Neural progenitor cell (in vitro differentiated cells): ENCODE measurements around the gene CHPF.

ENCODE experiments used
- EZH2 ChIP-seq: fragments of 200-600 bp; sonication (generic); IDR thresholded peaks from 2 replicates; pipeline ENCODE4 v1.6.1; 2017; ENCODE audit warnings: antibody characterized with exemption, mild to moderate bottlenecking, moderate library complexity
- TF ChIP-seq, protein P1 (sequence below): fragments of 200-600 bp; sonication (generic); IDR thresholded peaks from 2 replicates; pipeline ENCODE4 v1.5.1; 2017; ENCODE audit warnings: antibody characterized with exemption, mild to moderate bottlenecking

DNA sequence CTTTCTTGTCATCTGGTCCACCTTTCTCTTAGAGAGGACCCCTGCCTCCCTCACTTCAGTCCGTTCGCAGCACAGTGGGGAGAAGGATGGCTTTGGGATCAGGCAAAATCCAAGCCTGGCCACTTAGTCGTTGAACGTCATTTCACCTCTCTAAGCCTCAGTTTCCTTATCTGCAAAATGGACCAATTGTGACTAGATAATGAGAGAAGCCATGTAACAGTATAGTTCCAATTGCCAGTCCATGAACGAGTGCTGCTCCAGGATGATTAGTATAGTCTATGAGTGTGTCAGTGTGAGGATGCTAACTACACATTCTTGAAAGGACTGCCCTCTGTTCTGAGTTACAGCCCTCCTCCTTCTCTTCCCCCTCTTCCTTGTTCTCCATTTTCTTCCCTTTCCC is 29.6 kb upstream of the CHPF start:
- TF ChIP-seq, protein P1, sequence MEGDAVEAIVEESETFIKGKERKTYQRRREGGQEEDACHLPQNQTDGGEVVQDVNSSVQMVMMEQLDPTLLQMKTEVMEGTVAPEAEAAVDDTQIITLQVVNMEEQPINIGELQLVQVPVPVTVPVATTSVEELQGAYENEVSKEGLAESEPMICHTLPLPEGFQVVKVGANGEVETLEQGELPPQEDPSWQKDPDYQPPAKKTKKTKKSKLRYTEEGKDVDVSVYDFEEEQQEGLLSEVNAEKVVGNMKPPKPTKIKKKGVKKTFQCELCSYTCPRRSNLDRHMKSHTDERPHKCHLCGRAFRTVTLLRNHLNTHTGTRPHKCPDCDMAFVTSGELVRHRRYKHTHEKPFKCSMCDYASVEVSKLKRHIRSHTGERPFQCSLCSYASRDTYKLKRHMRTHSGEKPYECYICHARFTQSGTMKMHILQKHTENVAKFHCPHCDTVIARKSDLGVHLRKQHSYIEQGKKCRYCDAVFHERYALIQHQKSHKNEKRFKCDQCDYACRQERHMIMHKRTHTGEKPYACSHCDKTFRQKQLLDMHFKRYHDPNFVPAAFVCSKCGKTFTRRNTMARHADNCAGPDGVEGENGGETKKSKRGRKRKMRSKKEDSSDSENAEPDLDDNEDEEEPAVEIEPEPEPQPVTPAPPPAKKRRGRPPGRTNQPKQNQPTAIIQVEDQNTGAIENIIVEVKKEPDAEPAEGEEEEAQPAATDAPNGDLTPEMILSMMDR: no peak
- TF ChIP-seq EZH2: no peak
